AG10803 (cell line): ENCODE measurements around the gene TMEM86B.

Experiments
- DNase-seq: peaks from one replicate; pipeline ENCODE4 v3.0.0; 2010; ENCODE audit warnings: low read depth
- H3K4me3 ChIP-seq: 2 replicates; pipeline ENCODE4 v1.5.1; 2011; ENCODE audit warnings: mild to moderate bottlenecking, low read length, control low read depth
- TF ChIP-seq, protein P1 (sequence below): conservative IDR thresholded peaks from 2 replicates; pipeline ENCODE4 v1.5.1; 2011; ENCODE audit warnings: mild to moderate bottlenecking, low read length, control low read depth, inconsistent platforms

TMEM86B gene

DNA sequence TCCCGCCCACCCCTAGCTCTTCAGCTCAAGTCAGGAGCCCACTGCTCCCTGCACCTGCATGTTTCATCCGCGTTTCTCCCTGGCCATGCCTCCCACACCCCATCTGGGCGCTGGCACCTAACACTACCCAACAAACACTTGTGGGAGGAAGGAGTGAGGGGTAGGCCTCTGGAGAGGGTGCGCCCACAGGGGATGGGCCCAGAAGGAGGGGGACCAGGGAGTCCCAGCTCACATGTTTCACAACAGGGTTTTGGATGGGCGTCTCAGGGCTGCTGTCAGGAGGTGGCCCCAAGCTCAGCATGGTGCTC, 12.1 kb upstream of the TMEM86B start:
- no peak overlapping the region for H3K4me3 ChIP-seq
- TF ChIP-seq, protein P1, sequence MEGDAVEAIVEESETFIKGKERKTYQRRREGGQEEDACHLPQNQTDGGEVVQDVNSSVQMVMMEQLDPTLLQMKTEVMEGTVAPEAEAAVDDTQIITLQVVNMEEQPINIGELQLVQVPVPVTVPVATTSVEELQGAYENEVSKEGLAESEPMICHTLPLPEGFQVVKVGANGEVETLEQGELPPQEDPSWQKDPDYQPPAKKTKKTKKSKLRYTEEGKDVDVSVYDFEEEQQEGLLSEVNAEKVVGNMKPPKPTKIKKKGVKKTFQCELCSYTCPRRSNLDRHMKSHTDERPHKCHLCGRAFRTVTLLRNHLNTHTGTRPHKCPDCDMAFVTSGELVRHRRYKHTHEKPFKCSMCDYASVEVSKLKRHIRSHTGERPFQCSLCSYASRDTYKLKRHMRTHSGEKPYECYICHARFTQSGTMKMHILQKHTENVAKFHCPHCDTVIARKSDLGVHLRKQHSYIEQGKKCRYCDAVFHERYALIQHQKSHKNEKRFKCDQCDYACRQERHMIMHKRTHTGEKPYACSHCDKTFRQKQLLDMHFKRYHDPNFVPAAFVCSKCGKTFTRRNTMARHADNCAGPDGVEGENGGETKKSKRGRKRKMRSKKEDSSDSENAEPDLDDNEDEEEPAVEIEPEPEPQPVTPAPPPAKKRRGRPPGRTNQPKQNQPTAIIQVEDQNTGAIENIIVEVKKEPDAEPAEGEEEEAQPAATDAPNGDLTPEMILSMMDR = no peak
- no peak for DNase-seq

DNA sequence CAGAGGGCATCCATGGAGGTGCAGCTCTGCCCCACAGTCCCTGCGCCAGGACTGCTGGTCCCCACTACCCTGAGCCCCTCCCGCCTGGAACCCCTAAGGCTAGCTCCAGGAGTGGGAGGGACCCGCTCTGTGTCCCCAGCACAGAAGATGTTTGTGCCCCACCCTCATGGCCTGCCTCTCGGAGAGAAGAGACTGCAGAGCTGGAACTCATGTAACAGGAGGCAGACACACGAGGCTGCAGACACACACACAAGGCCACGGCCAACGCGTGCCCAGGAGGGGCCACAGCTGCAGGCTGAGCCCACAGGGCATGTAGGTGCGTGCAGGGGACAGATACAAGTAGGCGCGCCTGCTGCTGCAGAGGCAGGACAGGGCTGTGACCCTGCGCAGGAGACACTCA, 10.4 kb upstream of the TMEM86B start:
- TF ChIP-seq, protein P1 = no peak

DNA sequence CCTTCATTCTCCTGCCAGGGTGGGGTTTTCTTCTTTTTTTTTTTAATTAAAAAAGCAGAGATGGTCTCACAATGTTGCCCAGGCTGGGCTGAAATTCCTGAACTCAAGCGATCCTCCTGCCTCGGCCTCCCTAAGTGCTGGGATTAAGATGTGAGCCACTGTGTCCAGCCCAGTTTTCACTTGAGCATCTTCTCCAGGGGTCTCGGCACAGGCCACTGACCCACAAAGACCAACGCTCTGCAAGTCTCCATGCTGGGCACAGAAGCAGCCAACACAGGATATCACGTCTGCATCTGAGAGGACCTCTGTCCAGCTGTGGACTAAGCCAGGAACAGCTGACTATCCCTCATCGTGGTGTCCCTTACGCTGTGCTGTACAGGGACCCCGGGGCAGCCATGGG, 9.5 kb upstream of the TMEM86B start:
- TF ChIP-seq, protein P1 = no peak
- H3K4me3 ChIP-seq = no peak overlapping the region
- no peak for DNase-seq

More for the DNA sequence above, 10.4 kb upstream of the TMEM86B start:
- no peak for DNase-seq
- H3K4me3 ChIP-seq = no peak overlapping the region

DNA sequence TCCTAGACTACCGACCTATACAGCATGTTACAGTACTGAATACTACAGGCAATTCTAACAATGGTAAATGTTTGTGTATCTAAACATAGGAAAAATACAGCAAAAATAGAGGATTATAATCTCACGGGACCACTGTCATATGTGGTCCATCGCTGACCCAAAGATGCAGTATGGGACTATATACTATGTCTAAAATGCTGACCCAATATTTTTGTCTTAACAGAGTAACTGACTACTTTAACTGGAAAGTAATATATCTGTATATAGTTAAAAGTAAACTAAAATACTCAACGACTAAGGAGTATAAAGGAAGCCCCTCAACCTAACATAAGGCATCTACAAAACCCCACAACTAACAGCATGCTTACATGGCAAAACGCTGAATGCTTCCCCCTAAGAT, 4.4 kb upstream of the TMEM86B start:
- no peak overlapping the region for H3K4me3 ChIP-seq
- DNase-seq = no peak
- TF ChIP-seq, protein P1 = no peak

DNA sequence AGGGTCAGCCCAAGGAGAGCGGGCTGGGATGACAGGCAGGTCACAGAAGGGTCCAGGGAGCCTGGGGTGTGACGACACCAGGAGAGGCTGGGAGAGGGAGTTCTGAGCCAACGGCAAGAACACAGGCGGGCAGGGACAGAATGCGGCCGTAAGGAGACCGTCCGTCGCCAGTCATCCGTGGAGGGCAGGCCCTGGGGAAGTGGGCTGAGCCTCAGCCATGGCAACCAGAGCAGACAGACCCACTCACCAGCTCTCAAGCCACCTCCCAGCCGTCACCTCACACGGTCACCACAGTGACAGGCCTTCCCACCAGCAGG, 3.7 kb upstream of the TMEM86B start:
- TF ChIP-seq, protein P1 = no peak
- no peak overlapping the region for H3K4me3 ChIP-seq
- DNase-seq = no peak

DNA sequence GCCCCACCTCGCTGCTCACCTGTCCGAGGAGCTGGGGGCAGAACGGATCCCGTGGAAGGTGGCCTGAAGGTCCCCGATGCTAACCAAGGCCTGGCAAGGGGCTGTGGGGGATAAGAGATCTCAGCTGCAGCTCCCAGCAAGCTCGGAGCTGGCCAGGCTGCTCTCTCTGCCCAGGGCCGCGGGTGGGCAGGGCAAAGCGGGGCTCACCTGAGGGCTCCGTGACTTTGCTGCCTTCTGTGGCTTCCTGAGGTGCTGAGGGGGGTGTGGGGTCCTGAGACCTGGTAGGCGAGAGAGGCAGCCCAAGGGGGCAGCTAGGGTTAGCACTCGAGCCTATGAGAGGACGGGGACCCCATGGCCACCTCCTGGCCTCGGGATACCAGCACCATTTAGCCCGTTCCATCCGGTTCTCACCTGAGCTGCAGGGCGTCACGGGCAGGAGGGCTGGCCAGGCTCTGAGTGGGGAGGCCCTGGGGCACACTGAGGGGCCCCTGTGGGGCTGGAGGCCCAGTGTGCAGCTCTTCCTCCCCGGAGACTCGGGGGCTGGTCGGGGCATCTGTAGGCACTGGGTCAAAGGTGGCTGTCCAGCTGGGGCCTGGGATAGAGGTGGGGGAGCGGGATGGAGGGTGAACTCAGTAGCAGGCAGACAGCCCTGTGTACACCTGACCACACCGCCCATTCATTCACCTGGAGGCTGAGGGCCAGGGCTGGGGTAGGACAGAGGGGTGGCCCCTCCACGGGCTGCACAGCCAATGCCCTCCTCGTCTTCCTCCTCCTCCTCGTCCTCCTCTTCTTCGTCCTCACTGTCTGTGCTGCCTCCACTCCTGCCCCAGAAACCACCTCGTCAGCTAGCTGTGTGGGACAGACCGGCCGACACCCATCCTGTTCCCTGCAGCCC, 3.1 kb upstream of the TMEM86B start:
- TF ChIP-seq, protein P1 = no peak
- DNase-seq = no peak
- no peak overlapping the region for H3K4me3 ChIP-seq

DNA sequence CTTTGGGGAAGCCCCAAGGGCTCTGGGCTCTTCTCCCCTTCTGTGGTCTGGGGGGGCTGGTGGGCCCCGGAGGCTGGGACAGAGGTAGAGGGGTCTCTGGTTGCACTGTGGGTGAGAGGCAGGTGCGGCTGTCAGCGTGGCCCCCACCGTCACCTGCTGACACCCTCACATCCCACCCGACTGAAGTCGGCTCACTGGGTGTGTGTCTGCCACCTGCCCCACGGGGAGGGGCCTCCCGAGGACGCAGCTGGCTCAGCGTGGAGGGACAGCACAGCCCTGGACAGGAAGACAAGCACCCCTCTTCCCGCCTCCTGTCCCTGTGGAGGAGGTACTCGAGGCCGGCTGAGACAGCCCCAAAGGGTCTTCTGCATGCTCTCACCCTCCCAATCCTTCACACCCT, 2.2 kb upstream of the TMEM86B start:
- TF ChIP-seq, protein P1 = no peak
- H3K4me3 ChIP-seq = no peak overlapping the region
- no peak for DNase-seq
